H1 (cell line): Measurements from ENCODE around the gene ZC3H18. TPM values are rescaled to one million over a fixed set of nuclear protein-coding genes. Genes with fewer than 3 reads are reported as not detected.

Source experiments
- CTCF ChIA-PET: fragments of 300-600 bp; sonication (Branson Sonifier 250); formaldehyde crosslinking; loops from one replicate; lab custom pipeline; 2021; ENCODE audit not compliant: partially characterized antibody; lab: Charles Lee
- POLR2A ChIA-PET: fragments of 300-600 bp; sonication (Branson Sonifier 250); formaldehyde crosslinking; loops from one replicate; lab custom pipeline; 2021; ENCODE audit warnings: inconsistent platforms; ENCODE audit not compliant: partially characterized antibody; lab: Charles Lee
- DNase-seq, 2 experiments: peaks; one replicate each; pipeline versions ENCODE4 v3.0.0 to v3.0.0-alpha.2; 2010 to 2022; ENCODE audit warnings: low spot score in 2 of 2, low read depth in 1 of 2, mixed read lengths in 1 of 2
- FAIRE-seq: peaks from 2 replicates; lab custom pipeline; 2011; peaks lifted over from hg19 to GRCh38; lab: Jason Lieb, UNC
- H2AFZ ChIP-seq: 2 replicates; pipeline ENCODE4 v1.8.1; 2012; ENCODE audit warnings: low read length, inconsistent platforms
- H2AK5ac ChIP-seq: 2 replicates; pipeline ENCODE4 v1.6.1; 2013; ENCODE audit warnings: low read depth, low read length
- H2BK120ac ChIP-seq: replicated peaks from 2 replicates; pipeline ENCODE3; 2013; ENCODE audit warnings: low read depth, low read length, inconsistent platforms
- H2BK12ac ChIP-seq: 2 replicates; pipeline ENCODE4 v1.6.1; 2013; ENCODE audit warnings: low read depth, low read length
- H2BK15ac ChIP-seq: 2 replicates; pipeline ENCODE4 v1.6.1; 2013; ENCODE audit warnings: low read length
- H2BK20ac ChIP-seq: 2 replicates; pipeline ENCODE4 v1.6.1; 2013; ENCODE audit warnings: low read length
- H2BK5ac ChIP-seq: 2 replicates; pipeline ENCODE4 v1.6.1; 2013; ENCODE audit warnings: low read depth, low read length
- H3K14ac ChIP-seq: 2 replicates; pipeline ENCODE4 v1.6.1; 2013; ENCODE audit warnings: inconsistent platforms; ENCODE audit not compliant: insufficient read length
- H3K18ac ChIP-seq: 2 replicates; pipeline ENCODE4 v1.6.1; 2013; ENCODE audit warnings: low read length; ENCODE audit errors: extremely low read depth
- H3K23ac ChIP-seq: 2 replicates; pipeline ENCODE4 v1.6.1; 2013; ENCODE audit warnings: inconsistent platforms; ENCODE audit not compliant: insufficient read length
- H3K23me2 ChIP-seq: 2 replicates; pipeline ENCODE4 v1.6.1; 2013; ENCODE audit warnings: low read depth, low read length
- H3K27ac ChIP-seq: 2 replicates; pipeline ENCODE4 v1.6.1; 2011; ENCODE audit warnings: low read depth, low read length, inconsistent platforms
- H3K27me3 ChIP-seq, 4 experiments: replicated peaks in 1 of 4; 1 replicate in 1 of 4; 2 replicates in 3 of 4; pipeline versions ENCODE4 v1.6.1 to v1.8.1; 2011 to 2013; ENCODE audit warnings: low read length in 3 of 4, mild to moderate bottlenecking in 3 of 4, inconsistent platforms in 2 of 4, mixed read lengths in 2 of 4, moderate library complexity in 1 of 4; ENCODE audit not compliant: control insufficient read depth in 3 of 4, insufficient read depth in 3 of 4; ENCODE audit errors: extremely low read depth in 1 of 4
- H3K36me3 ChIP-seq, 4 experiments: 2 replicates each; pipeline versions ENCODE4 v1.6.1 to v1.8.1; 2011 to 2013; ENCODE audit warnings: mild to moderate bottlenecking in 4 of 4, low read length in 3 of 4, moderate library complexity in 2 of 4, control low read depth in 1 of 4, inconsistent platforms in 1 of 4; ENCODE audit not compliant: insufficient read depth in 4 of 4, control insufficient read depth in 2 of 4
- H3K4ac ChIP-seq: replicated peaks from 2 replicates; pipeline ENCODE3; 2013; ENCODE audit warnings: low read length, low read depth, mixed read lengths, inconsistent platforms; ENCODE audit not compliant: insufficient read length
- H3K4me1 ChIP-seq, 4 experiments: replicated peaks in 1 of 4; 1 replicate in 1 of 4; 2 replicates in 3 of 4; pipeline versions ENCODE4 v1.6.1 to v1.8.1; 2011 to 2013; ENCODE audit warnings: low read length in 3 of 4, inconsistent platforms in 2 of 4, mixed read lengths in 1 of 4; ENCODE audit not compliant: insufficient read depth in 4 of 4, control insufficient read depth in 3 of 4
- H3K4me2 ChIP-seq, 2 experiments: 2 replicates each; pipeline versions ENCODE4 v1.6.1 to v1.8.1; 2011 to 2013; ENCODE audit warnings: low read depth in 2 of 2, low read length in 2 of 2, control low read depth in 1 of 2, inconsistent platforms in 1 of 2, mild to moderate bottlenecking in 1 of 2; ENCODE audit not compliant: insufficient read depth in 1 of 2
- H3K4me3 ChIP-seq, 4 experiments: fragments of 200-600, 300-600 bp in 1 of 4; sonication (generic), shearing (Covaris generic), sonication (Bioruptor Twin) in 1 of 4; 2 replicates each; pipeline versions ENCODE4 v1.5.1 to v1.8.1; 2011 to 2016; ENCODE audit warnings: low read length in 4 of 4, low read depth in 3 of 4, control low read depth in 2 of 4, inconsistent platforms in 2 of 4, mild to moderate bottlenecking in 2 of 4, mixed read lengths in 1 of 4, moderate library complexity in 1 of 4; ENCODE audit not compliant: insufficient read depth in 2 of 4; ENCODE audit errors: extremely low read depth in 1 of 4
- H3K56ac ChIP-seq: replicated peaks from 2 replicates; pipeline ENCODE3; 2013; ENCODE audit warnings: low read depth, mild to moderate bottlenecking, mixed read lengths, low read length, inconsistent platforms; ENCODE audit not compliant: insufficient read length
- H3K79me1 ChIP-seq: 2 replicates; pipeline ENCODE4 v1.6.1; 2013; ENCODE audit warnings: low read depth, low read length, control low read depth
- H3K79me2 ChIP-seq, 2 experiments: 2 replicates each; pipeline versions ENCODE4 v1.6.1 to v1.8.1; 2012 to 2013; ENCODE audit warnings: low read length in 2 of 2, mild to moderate bottlenecking in 2 of 2, inconsistent platforms in 1 of 2; ENCODE audit not compliant: insufficient read depth in 2 of 2, control insufficient read depth in 1 of 2
- H3K9ac ChIP-seq, 4 experiments: replicated peaks in 1 of 4; 1 replicate in 1 of 4; 2 replicates in 3 of 4; pipeline versions ENCODE4 v1.6.1 to v1.8.1; 2011 to 2013; ENCODE audit warnings: low read depth in 3 of 4, low read length in 3 of 4, control low read depth in 2 of 4, mild to moderate bottlenecking in 2 of 4, moderate library complexity in 2 of 4, inconsistent platforms in 1 of 4; ENCODE audit errors: extremely low read depth in 1 of 4
- H3K9me3 ChIP-seq, 2 experiments: 2 replicates each; pipeline versions ENCODE4 v1.6.1 to v1.8.1; 2012 to 2013; ENCODE audit warnings: mild to moderate bottlenecking in 2 of 2, moderate library complexity in 2 of 2, control low read depth in 1 of 2, inconsistent platforms in 1 of 2, low read depth in 1 of 2, low read length in 1 of 2, mixed read lengths in 1 of 2; ENCODE audit not compliant: insufficient read depth in 2 of 2
- H4K20me1 ChIP-seq, 2 experiments: replicated peaks in 1 of 2; 2 replicates each; pipeline versions ENCODE3 to v1.8.1; 2011 to 2013; ENCODE audit warnings: inconsistent platforms in 2 of 2, low read length in 2 of 2, mild to moderate bottlenecking in 1 of 2; ENCODE audit not compliant: insufficient read depth in 2 of 2, control insufficient read depth in 1 of 2
- H4K5ac ChIP-seq: 2 replicates; pipeline ENCODE4 v1.6.1; 2013; ENCODE audit warnings: low read length, low read depth, mixed read lengths, inconsistent platforms; ENCODE audit not compliant: insufficient read length
- H4K8ac ChIP-seq: 2 replicates; pipeline ENCODE4 v1.8.0; 2013; ENCODE audit warnings: mild to moderate bottlenecking, moderate library complexity, low read length, inconsistent platforms; ENCODE audit not compliant: insufficient read depth; ENCODE audit errors: extremely low read depth
- H4K91ac ChIP-seq: replicated peaks from 2 replicates; pipeline ENCODE3; 2013; ENCODE audit warnings: low read length, mixed read lengths, inconsistent platforms; ENCODE audit not compliant: insufficient read length
- ATF3 ChIP-seq: IDR thresholded peaks from 2 replicates; pipeline ENCODE4 v1.6.1; 2011; ENCODE audit warnings: low read depth, mild to moderate bottlenecking, low read length; ENCODE audit not compliant: insufficient read depth
- E2F6 ChIP-seq: IDR thresholded peaks from 2 replicates; pipeline ENCODE4 v1.6.1; 2012; ENCODE audit warnings: inconsistent platforms
- GABPA ChIP-seq: IDR thresholded peaks from 2 replicates; pipeline ENCODE4 v1.6.1; 2011; ENCODE audit warnings: mild to moderate bottlenecking, low read length, moderate library complexity, borderline replicate concordance; ENCODE audit not compliant: insufficient read depth
- HDAC2 ChIP-seq, 2 experiments: fragments of 300-600 bp in 1 of 2; sonication (generic) in 1 of 2; IDR thresholded peaks; 2 replicates each; pipeline ENCODE4 v1.6.1; 2011 to 2012; ENCODE audit warnings: low read depth in 2 of 2, low read length in 2 of 2, mild to moderate bottlenecking in 2 of 2, moderate library complexity in 2 of 2, borderline replicate concordance in 1 of 2, inconsistent platforms in 1 of 2
- KDM1A ChIP-seq: fragments of 200-600, 300-600 bp; sonication (generic); IDR thresholded peaks from 2 replicates; pipeline ENCODE4 v1.7.1; 2016; ENCODE audit warnings: mild to moderate bottlenecking, low read length, borderline replicate concordance
- KDM4A ChIP-seq: IDR thresholded peaks from one replicate; pipeline ENCODE4 v1.7.1; 2012; ENCODE audit warnings: low read depth, mild to moderate bottlenecking, moderate library complexity, low read length, inconsistent platforms; ENCODE audit not compliant: severe bottlenecking
- POLR2A ChIP-seq, 2 experiments: IDR thresholded peaks; 1 replicate in 1 of 2; 2 replicates in 1 of 2; pipeline ENCODE4 v1.6.1; 2011; ENCODE audit warnings: low read depth in 2 of 2, low read length in 2 of 2, mild to moderate bottlenecking in 2 of 2; ENCODE audit errors: control extremely low read depth in 1 of 2
- POLR2AphosphoS5 ChIP-seq: IDR thresholded peaks from 2 replicates; pipeline ENCODE4 v1.6.1; 2011; ENCODE audit warnings: low read depth, low read length
- POU5F1 ChIP-seq: IDR thresholded peaks from 2 replicates; pipeline ENCODE4 v1.6.1; 2011; ENCODE audit warnings: low read depth, mild to moderate bottlenecking, low read length, moderate library complexity
- RNF2 ChIP-seq: fragments of 200-900, 300-1000 bp; sonication (generic); IDR thresholded peaks from 2 replicates; pipeline ENCODE4 v1.7.1; 2016; ENCODE audit warnings: borderline replicate concordance, low read depth, mild to moderate bottlenecking, antibody characterized with exemption, low read length; ENCODE audit not compliant: poor library complexity, severe bottlenecking; ENCODE audit errors: missing control alignments
- SIRT6 ChIP-seq: IDR thresholded peaks from one replicate; pipeline ENCODE4 v1.7.1; 2012; ENCODE audit warnings: low read length, inconsistent platforms
- USF2 ChIP-seq: IDR thresholded peaks from 2 replicates; pipeline ENCODE4 v1.6.1; 2011; ENCODE audit warnings: low read length, improper control_type of control experiment
- WGBS, 2 experiments: shearing (Covaris generic) in 1 of 2; methylation state at CpG; one replicate each; pipeline versions ENCODE4 v1.1.6 to v1.1.7; 2013 to 2015; ENCODE audit warnings: low lambda C conversion rate in 2 of 2, mixed read lengths in 2 of 2, inconsistent platforms in 1 of 2, low coverage in 1 of 2, missing lambda C conversion rate in 1 of 2; ENCODE audit not compliant: insufficient replicate concordance in 2 of 2, insufficient coverage in 1 of 2, insufficient read length in 1 of 2; ENCODE audit errors: extremely low coverage in 1 of 2, missing lambda C conversion rate in 1 of 2; 5-methylcytosine and 5-hydroxymethylcytosine counted together
- polyA plus RNA-seq, 7 experiments: library from polyadenylated mRNA; depleted of rRNA in 3 of 7; stranded (reverse) in 5 of 7; unstranded in 2 of 7; fragments of >200 nt in 5 of 7; fragments of 200-250 nt in 2 of 7; gene quantifications; 1 replicate in 5 of 7; 2 replicates in 1 of 7; 4 replicates in 1 of 7; pipeline versions ENCODE4 v1.2.1 to v1.2.3, GENCODE V29; 2011 to 2013; ENCODE audit warnings: missing spikeins in 2 of 7, mixed read lengths in 2 of 7
- total RNA-seq: library from RNA; stranded (reverse); fragmentation: NEBNext Ultra II Directional; extraction: Animal tissue kit (Norgen Biotek cat#: 25700); gene quantifications from 2 replicates; pipeline ENCODE4 v1.2.1, GENCODE V29; 2021

The ZC3H18 gene
- total and polyA plus RNA-seq, 2 of the 8 experiments (the other 6 are each of a cell fraction or from before 2014, with no cell fraction given) = 12.1 to 73.2 TPM

- Histone ChIP-seq H4K5ac (no peak overlapping the region), H4K20me1 (peaks cover 2 to 4% of the 10 kb centered on the region in 2 experiments), H2AK5ac (no peak overlapping the region), H3K9ac (no peak overlapping the region), H3K79me1 (0 out of 2 replicates have a peak, but pooled peaks cover 3% of the 10 kb centered on the region), H3K23ac (no peak overlapping the region), H3K4me1 (peaks cover 5 to 19% (median 16%) of the 10 kb centered on the region in 4 experiments), H4K8ac (no peak overlapping the region), H3K4me3 (no peak overlapping the region), H3K18ac (no peak overlapping the region), H2BK5ac (no peak overlapping the region), H3K9me3 (no peaks in the 10 kb centered on the region), H2AFZ (no peak overlapping the region), H3K56ac (no peak overlapping the region), H2BK120ac (no peak overlapping the region), H2BK15ac (no peak overlapping the region), H3K27ac (no peak overlapping the region), H3K79me2 (no peaks in the 10 kb centered on the region), H3K14ac (no peak overlapping the region), H3K36me3 (peaks cover 0 to 5% (median 0%) of the 10 kb centered on the region in 4 experiments; a peak in 1 of 8 replicates), H3K4ac (no peak overlapping the region), H3K4me2 (no peak overlapping the region), H3K23me2 (peaks cover 2% of the 10 kb centered on the region; the same call in 1 of the 2 replicates), H2BK12ac (no peak overlapping the region), H4K91ac (no peak overlapping the region), H2BK20ac (no peak overlapping the region), H3K27me3 (0 out of 7 replicates have a peak, but pooled peaks cover 0 to 2% (median 0%) of the 10 kb centered on the region in 4 experiments)
- WGBS, 2 experiments = 93% methylated on average over 7 of the region's 9 CpGs; no CpG with 5 or more reads in 1 of the 2 experiments
- FAIRE-seq (no peak), DNase-seq (no peak)
- ChIA-PET CTCF (no interaction called here), POLR2A (no interaction called here)
- TF ChIP-seq POU5F1 (no peak), RNF2 (no peak), SIRT6 (no peak), E2F6 (no peak), HDAC2 (IDR thresholded peaks at IDR 0.05; ENCODE audit: borderline replicate concordance in 1 of 2, low read depth in 2 of 2, low read length in 2 of 2) (no peak), KDM1A (no peak), USF2 (no peak), KDM4A (no peak), GABPA (no peak), POLR2AphosphoS5 (no peak), ATF3 (no peak), POLR2A (IDR thresholded peaks at IDR 0.05; ENCODE audit: control extremely low read depth in 1 of 2, low read depth in 2 of 2, low read length in 2 of 2) (no peak)
These were observed 73.4 kb downstream of the ZC3H18 start for GRCh38 chr16:88643644-88643932.
